HEK293T (cell line): ENCODE measurements around the gene TRMU.

Experiments used
- CTCF ChIA-PET: fragments of 350-600 bp; formaldehyde crosslinking; extraction: SDS; loops from one replicate; lab custom pipeline; 2021; ENCODE audit warnings: antibody characterized with exemption, inconsistent platforms; lab: Yijun Ruan, JAX
- POLR2A ChIA-PET: fragments of 350-600 bp; formaldehyde crosslinking; extraction: SDS; loops from one replicate; lab custom pipeline; 2020; ENCODE audit warnings: antibody characterized with exemption, inconsistent platforms; lab: Yijun Ruan, JAX
- DNase-seq: peaks from one replicate; pipeline ENCODE4 v3.0.0; 2012; ENCODE audit warnings: mixed read lengths; ENCODE audit errors: extremely low spot score
- ARNT ChIP-seq: fragments of 450-650 bp; IDR thresholded peaks from 2 replicates; pipeline ENCODE4 v1.6.1; 2017; ENCODE audit warnings: mild to moderate bottlenecking
- BHLHE40 ChIP-seq: fragments of 450-650 bp; IDR thresholded peaks from 2 replicates; pipeline ENCODE4 v1.6.1; 2016; ENCODE audit warnings: mild to moderate bottlenecking, moderate library complexity, borderline replicate concordance
- CTBP1 ChIP-seq: fragments of 450-650 bp; IDR thresholded peaks from 2 replicates; pipeline ENCODE4 v1.6.1; 2016; ENCODE audit warnings: borderline replicate concordance
- ELF4 ChIP-seq: fragments of 450-650 bp; IDR thresholded peaks from 2 replicates; pipeline ENCODE4 v1.6.1; 2017; ENCODE audit warnings: antibody characterized with exemption
- FOXA1 ChIP-seq: fragments of 450-650 bp; IDR thresholded peaks from 2 replicates; pipeline ENCODE4 v1.6.1; 2016; ENCODE audit warnings: mild to moderate bottlenecking
- FOXK2 ChIP-seq: fragments of 450-650 bp; IDR thresholded peaks from 2 replicates; pipeline ENCODE4 v1.6.1; 2016; ENCODE audit warnings: mild to moderate bottlenecking
- FOXM1 ChIP-seq: fragments of 450-650 bp; IDR thresholded peaks from 2 replicates; pipeline ENCODE4 v1.6.1; 2017; ENCODE audit warnings: mild to moderate bottlenecking, borderline replicate concordance
- HDGF ChIP-seq: fragments of 450-650 bp; IDR thresholded peaks from 2 replicates; pipeline ENCODE4 v1.6.1; 2017; ENCODE audit warnings: antibody characterized with exemption, borderline replicate concordance
- L3MBTL2 ChIP-seq: fragments of 450-650 bp; conservative IDR thresholded peaks from 2 replicates; pipeline ENCODE4 v1.6.1; 2016; ENCODE audit warnings: mild to moderate bottlenecking
- LEF1 ChIP-seq: fragments of 450-650 bp; IDR thresholded peaks from 2 replicates; pipeline ENCODE4 v1.6.1; 2017; ENCODE audit warnings: mild to moderate bottlenecking, borderline replicate concordance
- NFRKB ChIP-seq: fragments of 450-650 bp; IDR thresholded peaks from 2 replicates; pipeline ENCODE4 v1.6.1; 2016; ENCODE audit warnings: mild to moderate bottlenecking, moderate library complexity
- SP1 ChIP-seq: fragments of 450-650 bp; IDR thresholded peaks from 2 replicates; pipeline ENCODE4 v1.6.1; 2017
- SUZ12 ChIP-seq: fragments of 450-650 bp; IDR thresholded peaks from 2 replicates; pipeline ENCODE4 v1.6.1; 2016; ENCODE audit warnings: mild to moderate bottlenecking
- TARDBP ChIP-seq: fragments of 450-650 bp; IDR thresholded peaks from 2 replicates; pipeline ENCODE4 v1.6.1; 2016
- ZNF384 ChIP-seq: fragments of 450-650 bp; IDR thresholded peaks from 2 replicates; pipeline ENCODE4 v1.6.1; 2016
- TF ChIP-seq, protein P1 (sequence below): fragments of 450-650 bp; IDR thresholded peaks from 2 replicates; pipeline ENCODE4 v1.6.1; 2016

The TRMU gene

DNA sequence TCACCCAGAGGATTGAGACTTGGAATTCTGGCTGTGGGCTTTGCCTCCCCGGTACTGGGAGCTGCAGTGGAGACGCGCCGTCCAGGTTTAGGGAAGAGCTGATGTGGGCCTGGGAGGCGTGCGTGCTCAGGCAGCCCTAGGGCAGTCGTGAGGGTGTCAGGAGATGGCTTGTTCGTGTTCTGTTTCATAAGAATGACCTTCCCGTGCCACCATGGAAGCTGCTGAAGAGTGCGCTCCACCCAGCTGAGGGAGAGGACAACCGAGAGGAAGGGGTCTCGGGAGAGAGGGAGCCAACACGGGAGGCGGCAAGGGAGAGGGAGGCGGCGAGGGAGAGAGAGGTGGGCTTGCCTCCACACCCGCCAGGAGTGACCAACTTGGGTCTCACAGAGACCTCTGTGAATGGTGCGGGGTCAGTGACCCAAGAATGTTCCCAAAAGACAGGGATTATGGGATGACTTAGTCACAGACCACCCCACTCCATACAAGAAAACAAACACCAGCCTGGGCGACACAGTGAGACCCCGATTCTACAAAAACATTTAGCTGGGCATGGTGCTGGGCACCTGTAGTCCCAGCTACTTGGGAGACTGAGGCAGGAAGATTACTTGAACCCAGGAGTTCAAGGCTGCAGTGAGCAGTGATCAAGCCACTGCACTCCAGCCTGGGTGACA, 14.7 kb upstream of the TRMU start:
- TF ChIP-seq ARNT (no peak), ELF4 (no peak), CTBP1 (no peak), SP1 (no peak), FOXA1 (no peak), SUZ12 (no peak), FOXM1 (no peak), LEF1 (no peak), NFRKB (no peak), TARDBP (no peak), ZNF384 (no peak), HDGF (no peak), BHLHE40 (no peak), FOXK2 (no peak), L3MBTL2 (no peak)
- TF ChIP-seq, protein P1, sequence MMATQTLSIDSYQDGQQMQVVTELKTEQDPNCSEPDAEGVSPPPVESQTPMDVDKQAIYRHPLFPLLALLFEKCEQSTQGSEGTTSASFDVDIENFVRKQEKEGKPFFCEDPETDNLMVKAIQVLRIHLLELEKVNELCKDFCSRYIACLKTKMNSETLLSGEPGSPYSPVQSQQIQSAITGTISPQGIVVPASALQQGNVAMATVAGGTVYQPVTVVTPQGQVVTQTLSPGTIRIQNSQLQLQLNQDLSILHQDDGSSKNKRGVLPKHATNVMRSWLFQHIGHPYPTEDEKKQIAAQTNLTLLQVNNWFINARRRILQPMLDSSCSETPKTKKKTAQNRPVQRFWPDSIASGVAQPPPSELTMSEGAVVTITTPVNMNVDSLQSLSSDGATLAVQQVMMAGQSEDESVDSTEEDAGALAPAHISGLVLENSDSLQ = no peak
- CTCF ChIA-PET = no interaction called here
- DNase-seq = no peak
- POLR2A ChIA-PET = no interaction called here

DNA sequence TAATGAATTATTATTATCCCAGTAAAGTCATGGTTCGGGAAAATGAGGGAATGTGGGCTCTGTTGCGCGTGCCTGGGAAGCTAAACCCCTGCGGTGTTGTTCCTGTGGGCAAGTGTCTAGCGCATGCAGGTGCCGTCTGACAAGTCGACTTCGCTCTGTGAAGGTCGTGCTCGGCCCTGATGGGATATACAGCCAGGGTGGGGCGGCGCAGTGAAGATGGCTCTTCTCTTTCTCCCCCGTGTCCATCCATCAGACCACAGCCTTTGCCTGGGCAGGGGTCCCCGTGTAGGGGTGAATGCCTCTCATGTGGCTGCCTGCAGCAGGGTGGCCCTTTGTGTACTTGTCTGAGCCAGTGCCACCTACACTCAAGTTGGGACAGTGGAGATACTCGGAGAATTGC, 12.8 kb upstream of the TRMU start:
- TF ChIP-seq NFRKB (no peak), BHLHE40 (no peak), LEF1 (no peak), SP1 (no peak), CTBP1 (no peak), SUZ12 (no peak), ARNT (no peak), ZNF384 (no peak), FOXK2 (no peak), HDGF (no peak), FOXA1 (no peak), ELF4 (no peak), TARDBP (no peak), FOXM1 (no peak), L3MBTL2 (no peak)
- TF ChIP-seq, protein P1 = no peak
- CTCF ChIA-PET = no interaction called here

DNA sequence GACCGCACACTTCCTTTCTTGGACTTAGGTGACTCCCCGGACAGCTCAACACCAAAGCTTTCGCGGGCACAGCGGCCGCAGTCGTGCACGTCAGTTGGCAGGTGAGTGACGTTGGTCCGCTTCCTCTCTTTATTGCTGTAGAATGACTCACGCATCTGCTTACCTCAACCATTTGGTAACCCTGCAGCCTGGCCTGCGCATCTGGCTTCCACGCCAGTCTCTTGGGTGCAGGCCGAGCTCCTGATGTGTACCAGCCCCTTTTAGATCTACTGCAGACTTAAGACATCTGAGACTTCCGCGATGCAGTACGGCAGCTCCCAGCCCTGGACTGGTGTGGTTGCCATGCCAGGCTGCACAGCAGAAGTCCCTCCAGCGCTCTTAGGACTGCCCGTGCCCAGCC, 12.4 kb upstream of the TRMU start:
- TF ChIP-seq ZNF384 (no peak), NFRKB (no peak), SUZ12 (no peak), SP1 (no peak), HDGF (no peak), FOXK2 (no peak), L3MBTL2 (no peak), TARDBP (no peak), CTBP1 (no peak), FOXM1 (no peak), ARNT (no peak), BHLHE40 (no peak), FOXA1 (no peak), ELF4 (no peak)
- TF ChIP-seq, protein P1 = no peak
- DNase-seq = no peak
- ChIA-PET POLR2A (interaction anchor here (1.4 kb wide), 1 partner anchor 13 kb away, joined by 4 read pairs; the partner anchor contains the start of gene TRMU), CTCF (interaction anchor here (1.0 kb wide), 1 partner anchor 11 kb away, joined by 3 read pairs; no protein-coding TSS in a partner anchor)

More for the DNA sequence above, 12.8 kb upstream of the TRMU start:
- no peak for DNase-seq
- POLR2A ChIA-PET = no interaction called here

DNA sequence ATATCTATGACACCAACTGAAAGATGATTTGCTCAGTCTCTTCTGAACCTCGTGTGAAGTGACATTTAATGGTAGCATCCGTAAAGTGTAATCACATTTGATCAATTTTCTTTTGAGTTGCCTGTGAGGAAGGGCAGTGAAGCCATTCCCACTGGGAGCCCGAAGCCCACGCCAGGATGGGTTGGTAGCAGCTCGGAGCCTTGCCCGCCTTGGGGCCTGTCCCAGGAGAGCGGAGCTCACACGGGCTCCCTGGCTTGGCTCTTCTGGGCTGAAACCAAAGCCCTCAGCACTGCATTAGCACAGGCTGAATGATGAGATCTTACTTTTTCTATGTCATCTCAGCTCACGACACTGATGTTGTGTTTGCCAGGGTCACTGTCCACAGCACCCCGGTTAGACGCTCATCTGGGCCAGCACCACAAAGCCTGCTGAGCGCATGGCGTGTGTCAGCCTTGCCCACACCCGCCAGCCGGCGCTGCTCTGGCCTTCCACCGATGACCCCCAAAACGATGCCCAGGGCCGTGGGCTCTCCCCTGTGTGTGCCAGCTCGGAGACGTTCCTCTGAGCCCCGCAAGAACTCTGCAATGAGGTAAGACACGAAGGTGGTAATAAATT, 9.3 kb upstream of the TRMU start:
- DNase-seq = no peak
- ChIA-PET POLR2A (interaction anchor here (0.6 to 1.1 kb wide), 2 partner anchors 8 to 10 kb away, joined by 3 read pairs; partner anchors contain the start of gene TRMU), CTCF (no interaction called here)
- TF ChIP-seq ARNT = no peak
- no peak for TF ChIP-seq SP1
- TF ChIP-seq ZNF384 = no peak
- no peak for TF ChIP-seq HDGF
- no peak for TF ChIP-seq LEF1
- TF ChIP-seq FOXA1 = no peak
- no peak for TF ChIP-seq ELF4
- no peak for TF ChIP-seq NFRKB
- TF ChIP-seq CTBP1 = no peak
- no peak for TF ChIP-seq TARDBP
- no peak for TF ChIP-seq L3MBTL2
- TF ChIP-seq FOXK2 = no peak
- no peak for TF ChIP-seq BHLHE40
- no peak for TF ChIP-seq SUZ12
- TF ChIP-seq FOXM1 = no peak
- TF ChIP-seq, protein P1 = no peak
